C4-2B (cell line): Measurements from ENCODE around the gene DNAJA3.

Source experiments
- ZFX ChIP-seq: fragments of 450-650 bp; IDR thresholded peaks from 2 replicates; pipeline ENCODE4 v1.6.1; 2017
- TF ChIP-seq, protein P1 (sequence below): fragments of 450-650 bp; conservative IDR thresholded peaks from 2 replicates; pipeline ENCODE4 v1.5.1; 2017; ENCODE audit warnings: mild to moderate bottlenecking

DNA sequence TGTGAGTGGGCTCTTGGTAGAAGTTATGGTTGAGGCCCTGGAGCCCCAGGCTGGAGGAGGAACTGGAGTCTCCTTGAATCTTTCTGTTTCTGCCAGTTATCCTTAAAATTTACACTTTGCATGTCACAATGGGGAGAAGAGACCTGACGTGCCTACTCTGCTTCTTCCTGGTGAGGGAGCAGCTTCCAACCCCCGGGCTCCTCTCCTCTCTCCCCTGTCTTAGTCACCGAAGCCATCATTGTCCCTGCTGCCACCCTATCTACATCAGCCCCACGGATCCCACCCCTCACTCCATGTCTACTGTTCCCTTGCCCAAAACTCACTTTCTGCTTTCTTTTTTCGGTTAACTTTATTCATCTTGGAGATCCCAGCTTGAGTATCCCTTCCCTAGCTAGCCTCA, 17.6 kb downstream of the DNAJA3 start:
- TF ChIP-seq, protein P1, sequence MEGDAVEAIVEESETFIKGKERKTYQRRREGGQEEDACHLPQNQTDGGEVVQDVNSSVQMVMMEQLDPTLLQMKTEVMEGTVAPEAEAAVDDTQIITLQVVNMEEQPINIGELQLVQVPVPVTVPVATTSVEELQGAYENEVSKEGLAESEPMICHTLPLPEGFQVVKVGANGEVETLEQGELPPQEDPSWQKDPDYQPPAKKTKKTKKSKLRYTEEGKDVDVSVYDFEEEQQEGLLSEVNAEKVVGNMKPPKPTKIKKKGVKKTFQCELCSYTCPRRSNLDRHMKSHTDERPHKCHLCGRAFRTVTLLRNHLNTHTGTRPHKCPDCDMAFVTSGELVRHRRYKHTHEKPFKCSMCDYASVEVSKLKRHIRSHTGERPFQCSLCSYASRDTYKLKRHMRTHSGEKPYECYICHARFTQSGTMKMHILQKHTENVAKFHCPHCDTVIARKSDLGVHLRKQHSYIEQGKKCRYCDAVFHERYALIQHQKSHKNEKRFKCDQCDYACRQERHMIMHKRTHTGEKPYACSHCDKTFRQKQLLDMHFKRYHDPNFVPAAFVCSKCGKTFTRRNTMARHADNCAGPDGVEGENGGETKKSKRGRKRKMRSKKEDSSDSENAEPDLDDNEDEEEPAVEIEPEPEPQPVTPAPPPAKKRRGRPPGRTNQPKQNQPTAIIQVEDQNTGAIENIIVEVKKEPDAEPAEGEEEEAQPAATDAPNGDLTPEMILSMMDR: no peak
- TF ChIP-seq ZFX: no peak
